Left renal pelvis (tissue), 4 donors: ENCODE measurements around the gene SLC7A1. TPM values are rescaled to one million over a fixed set of nuclear protein-coding genes. Genes with fewer than 3 reads are reported as not detected.
A peak's percentile ranks its signal among the peaks of the same experiment; 100 is the strongest.

Source experiments
- DNase-seq, 4 donors: peaks; one replicate each; pipeline ENCODE4 v3.0.0-alpha.2; 2013; ENCODE audit warnings: low read depth in 4 of 4, low spot score in 3 of 4
- polyA plus RNA-seq, 4 donors: library from polyadenylated mRNA; unstranded; fragments of 120-200 nt; gene quantifications; one replicate each; pipeline ENCODE4 v1.2.1, GENCODE V29; 2013; ENCODE audit not compliant: insufficient read length in 4 of 4

Gene SLC7A1
- polyA plus RNA-seq, 4 donors = 4.6 to 21.9 (median 16.7) TPM

- DNase-seq = no peak
These were observed 32.6 kb downstream of the SLC7A1 start for GRCh38 chr13:29562786-29563438.

DNA sequence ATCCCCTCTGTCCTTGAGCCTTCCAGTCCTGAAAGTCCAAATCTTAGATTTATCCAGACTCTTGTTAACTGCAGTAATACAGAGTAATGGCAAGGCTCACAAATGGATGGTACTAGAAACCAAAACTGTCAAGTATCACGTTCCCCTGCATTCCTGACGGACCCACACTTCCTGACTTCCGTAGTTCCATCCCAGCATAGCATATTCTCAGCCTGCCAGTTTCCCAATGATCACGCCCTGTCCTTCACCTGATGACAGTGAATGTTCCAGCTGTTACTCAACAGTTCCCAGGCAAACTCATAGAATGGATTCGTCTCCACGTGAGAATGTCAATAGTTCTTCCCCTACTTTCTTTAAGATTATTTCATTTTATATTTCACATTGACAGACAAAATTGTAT, 33.6 kb downstream of the SLC7A1 start:
- DNase-seq = no peak

GRCh38 chr13:29556742-29557141, 38.7 kb downstream of the SLC7A1 start:
- DNase-seq = no peak

GRCh38 chr13:29551214-29551613, 44.3 kb downstream of the SLC7A1 start:
- no peak for DNase-seq

DNA sequence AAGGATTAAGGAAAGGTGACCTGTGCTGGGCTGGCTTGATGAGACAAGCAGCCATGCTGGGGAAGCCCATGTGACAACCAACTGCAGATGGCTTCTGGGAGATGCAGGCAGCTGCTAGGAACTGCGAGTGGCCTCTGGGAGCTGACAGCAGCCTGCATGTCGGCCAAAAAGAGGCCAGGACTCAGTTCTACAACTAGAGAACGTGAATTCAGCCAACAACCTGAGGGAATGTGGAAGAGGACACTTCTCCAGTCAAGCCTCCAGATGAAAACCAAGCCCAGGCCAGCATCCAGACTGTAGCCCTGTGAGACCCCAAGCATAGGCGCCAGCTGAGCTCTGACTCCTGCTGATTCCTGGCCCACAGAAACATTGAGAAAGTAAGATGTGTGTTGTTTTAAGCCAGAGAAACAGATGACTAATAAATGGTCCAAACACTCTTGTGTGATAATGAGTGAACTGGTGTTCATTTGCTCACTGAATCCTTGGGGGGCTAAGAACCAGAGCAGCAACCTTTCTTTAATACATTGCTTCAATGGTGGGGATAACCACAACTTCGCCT, 45.0 kb downstream of the SLC7A1 start:
- no peak for DNase-seq

GRCh38 chr13:29548722-29549121, 46.8 kb downstream of the SLC7A1 start:
- peak in 2 of 4 donors; percentile 24 to 46 for DNase-seq

- DNase-seq = no peak
These were observed 48.3 kb downstream of the SLC7A1 start for GRCh38 chr13:29547153-29547552.

DNA sequence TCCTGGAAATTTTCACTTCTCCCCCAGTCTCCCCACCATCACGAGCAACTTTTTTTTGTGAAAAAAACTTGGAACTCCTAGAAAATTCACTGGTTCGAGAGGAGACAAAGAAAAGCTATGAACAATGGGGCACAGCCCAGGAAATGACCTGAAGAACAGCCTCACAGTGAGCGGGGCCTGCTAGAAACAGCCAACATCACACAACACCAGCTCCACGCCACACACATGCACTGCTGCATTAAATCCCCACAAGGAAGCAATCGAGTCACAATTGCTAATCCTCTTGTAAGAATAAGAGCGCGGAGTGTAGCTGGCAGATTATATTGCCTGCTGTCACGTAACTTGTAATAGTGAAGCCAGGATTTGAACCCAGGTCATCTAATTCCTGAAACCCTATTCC, 48.8 kb downstream of the SLC7A1 start:
- DNase-seq = no peak

- no peak for DNase-seq
These were observed 49.5 kb downstream of the SLC7A1 start for GRCh38 chr13:29545988-29546387.

GRCh38 chr13:29543230-29544215, 52.0 kb downstream of the SLC7A1 start:
- DNase-seq = no peak

GRCh38 chr13:29542381-29542780, 53.1 kb downstream of the SLC7A1 start:
- no peak for DNase-seq

DNA sequence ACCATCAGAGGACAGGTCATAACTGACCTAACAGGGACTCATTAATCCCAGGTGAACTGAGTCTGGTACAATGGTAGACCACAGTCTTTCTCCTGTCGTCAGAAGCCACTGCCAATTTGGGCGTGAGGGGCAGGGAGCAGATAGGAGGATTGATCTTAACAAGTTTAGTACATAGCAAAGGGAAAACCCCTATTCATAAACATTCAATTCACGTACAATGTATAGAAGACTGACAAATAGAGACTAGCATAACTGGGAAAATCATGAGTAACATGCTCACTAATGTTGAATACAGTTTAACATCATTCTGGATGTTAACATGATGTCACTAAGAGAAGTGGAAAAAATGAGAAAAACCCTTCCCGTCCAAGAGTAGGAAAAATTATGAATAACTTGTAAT, 54.1 kb downstream of the SLC7A1 start:
- DNase-seq = no peak

GRCh38 chr13:29540799-29541198, 54.7 kb downstream of the SLC7A1 start:
- no peak for DNase-seq

DNA sequence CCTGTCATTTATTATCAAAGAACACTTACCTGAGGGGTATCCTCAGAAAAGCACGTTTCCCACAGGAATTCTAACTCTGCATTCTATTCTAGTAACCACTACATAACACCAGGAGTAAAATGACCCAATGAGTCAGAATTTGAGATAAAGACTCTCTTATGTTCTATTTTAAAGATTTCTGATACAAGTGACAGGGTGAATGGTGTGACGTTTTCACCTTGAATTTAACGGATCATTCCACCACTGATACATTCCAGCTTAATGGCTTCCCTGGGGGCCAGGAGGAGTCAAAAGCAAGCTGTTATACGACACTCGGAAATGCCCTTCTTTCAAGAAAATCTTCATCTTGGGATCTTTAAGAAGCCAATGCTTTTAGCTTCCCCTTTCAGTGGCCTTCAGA, 55.2 kb downstream of the SLC7A1 start:
- no peak for DNase-seq

DNA sequence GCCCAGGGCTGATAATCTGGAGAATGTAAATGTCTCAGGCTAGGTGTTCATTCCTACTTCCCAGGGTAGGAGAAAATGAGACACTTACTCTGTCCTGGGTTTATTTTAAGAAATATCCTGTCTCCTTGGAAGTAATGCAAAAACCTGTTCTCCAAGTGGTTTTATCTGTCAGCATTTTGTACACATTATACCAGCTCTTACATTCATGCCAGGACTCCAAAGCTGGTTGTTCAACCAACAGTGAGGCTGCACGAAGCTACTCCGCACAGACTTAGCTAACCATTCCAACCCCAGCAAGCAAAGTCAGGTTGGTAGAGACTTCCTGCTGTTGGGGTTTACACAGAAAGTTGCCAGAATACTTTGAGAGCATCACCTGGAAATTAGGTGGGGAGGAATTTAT, 55.6 kb downstream of the SLC7A1 start:
- DNase-seq = no peak

GRCh38 chr13:29538652-29539040, 56.8 kb downstream of the SLC7A1 start:
- no peak for DNase-seq

GRCh38 chr13:29537736-29538651, 57.5 kb downstream of the SLC7A1 start:
- no peak for DNase-seq

DNA sequence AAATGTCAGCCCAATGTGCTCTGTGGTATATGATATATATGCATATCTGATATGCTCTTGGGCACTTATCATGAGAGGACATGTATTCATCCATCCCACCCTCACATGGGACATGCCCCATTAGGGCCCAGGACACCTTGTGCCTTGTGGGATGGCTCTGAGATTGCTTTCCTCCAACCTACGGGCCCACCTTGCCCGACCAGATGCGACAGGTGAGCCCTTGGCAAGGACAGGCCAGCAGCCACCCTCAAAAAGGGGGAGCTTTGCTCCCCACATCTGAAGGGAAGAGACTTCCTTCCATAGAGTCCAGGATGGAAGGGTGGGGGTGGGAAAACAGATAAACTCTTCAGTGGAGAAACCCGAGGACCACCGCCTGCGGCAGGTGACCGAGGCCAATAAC, 58.6 kb downstream of the SLC7A1 start:
- DNase-seq = no peak

DNA sequence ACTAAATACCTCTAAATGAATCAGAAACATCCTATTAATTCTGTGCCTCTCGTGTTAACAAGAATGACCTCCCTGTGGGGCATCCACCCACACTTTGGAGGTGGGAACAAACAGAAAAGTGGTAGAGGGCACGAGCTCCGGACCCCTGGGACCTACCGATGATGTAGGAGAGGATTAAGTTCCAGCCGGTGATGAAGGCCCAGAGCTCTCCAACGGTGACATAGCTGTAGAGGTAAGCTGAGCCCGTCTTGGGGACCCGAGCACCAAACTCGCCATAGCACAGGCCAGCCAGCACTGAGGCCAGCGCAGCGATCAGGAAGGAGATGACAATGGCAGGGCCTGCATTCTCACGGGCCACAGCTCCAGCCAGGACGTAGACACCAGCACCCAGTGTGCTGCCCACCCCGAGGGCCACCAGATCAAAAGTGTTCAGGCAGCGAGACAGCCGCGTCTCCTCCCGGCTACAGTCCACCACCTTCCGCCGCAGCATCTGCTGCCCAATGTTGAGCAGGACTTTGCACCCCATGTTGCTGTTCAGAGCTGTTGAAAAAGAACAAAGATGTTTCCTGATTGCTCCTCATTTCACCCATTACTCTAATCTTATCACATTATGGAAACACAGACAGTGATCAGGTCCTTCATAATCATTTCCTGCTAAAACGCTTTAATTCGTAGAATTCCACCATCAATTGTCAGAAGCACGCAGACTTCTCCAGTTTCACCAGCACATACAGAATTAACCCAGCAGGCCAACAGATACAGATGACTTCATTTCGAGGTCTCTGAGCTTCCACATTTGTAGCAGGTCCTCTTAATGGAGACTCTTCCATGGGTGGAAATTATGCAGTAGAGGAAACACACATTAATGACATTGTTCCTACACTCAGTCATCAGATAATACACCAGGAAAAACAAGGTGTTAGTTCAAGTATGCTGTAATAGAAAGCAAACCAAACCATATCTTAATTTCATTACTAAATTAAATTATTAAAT, 59.5 kb downstream of the SLC7A1 start:
- no peak for DNase-seq
